Activated CD4-positive, alpha-beta T cell treated with anti-CD3 and anti-CD28 coated beads, Interleukin-2, Interleukin-4, amounts not matched to agents 100 ng/mL and 50 ng/mL, durations not matched to agents 16 hours and 8 hours (primary cell): ENCODE results near the gene MAN1A1.

Experiments used
- DNase-seq: peaks from one replicate; pipeline ENCODE4 v3.0.0-alpha.2; 2020; ENCODE audit warnings: low spot score

MAN1A1 gene

GRCh38 chr6:119195204-119195603 is 154.4 kb downstream of the MAN1A1 start:
- no peak for DNase-seq

DNA sequence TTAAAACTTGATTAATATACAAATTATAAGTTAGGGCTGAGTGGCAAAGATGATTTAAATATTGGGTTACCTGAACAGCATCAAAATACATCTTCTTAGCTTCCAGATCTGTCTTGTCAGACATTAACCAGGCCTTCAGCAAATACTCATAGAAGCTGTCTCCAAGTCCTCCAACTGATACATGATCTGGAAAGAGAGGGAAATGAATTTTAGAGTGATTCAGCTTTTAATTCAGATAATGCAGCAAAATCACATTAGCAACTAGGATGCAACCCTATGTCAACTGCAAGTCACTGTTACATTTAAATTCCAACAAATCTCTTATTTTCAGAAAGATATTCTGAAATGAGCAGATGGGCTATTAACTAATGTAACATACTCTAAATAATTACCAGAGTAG is 155.9 kb downstream of the MAN1A1 start:
- no peak for DNase-seq

DNA sequence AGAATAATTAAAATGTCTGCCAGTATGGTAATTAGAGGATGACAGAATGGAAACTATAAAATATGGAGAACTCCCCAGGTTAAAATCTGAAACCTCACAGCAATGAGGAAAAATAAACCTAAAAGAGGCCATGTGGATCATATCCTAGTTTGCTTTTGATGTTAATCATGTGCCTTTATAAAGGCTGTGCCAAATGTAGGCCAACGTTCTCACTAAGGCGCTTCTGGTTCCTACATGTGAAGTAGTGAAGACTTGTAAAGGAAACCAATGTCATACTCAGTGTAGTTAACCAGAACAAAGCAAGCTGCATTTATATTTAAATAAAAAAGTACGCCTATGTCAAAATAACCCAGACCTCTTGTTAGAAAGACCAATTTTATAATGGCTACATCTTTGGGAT is 157.4 kb downstream of the MAN1A1 start:
- no peak for DNase-seq

DNA sequence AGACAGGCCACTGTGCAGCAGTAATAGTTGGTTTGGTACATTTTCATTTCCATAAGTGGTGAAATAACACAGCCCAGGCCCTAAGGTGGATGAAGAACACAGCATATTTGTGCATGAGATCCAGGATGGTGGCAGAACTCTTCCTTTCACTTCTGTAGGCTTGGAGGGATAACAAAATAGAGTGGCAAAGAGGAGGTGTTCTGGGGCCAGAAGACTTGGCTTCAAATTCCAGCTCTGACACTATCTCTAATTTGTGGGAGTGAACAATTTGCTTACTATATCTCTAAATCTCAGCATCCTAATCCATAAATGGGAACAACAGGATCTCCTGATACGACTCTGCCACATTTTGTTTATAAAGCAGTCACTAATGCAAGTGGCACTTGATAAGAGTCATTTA is 159.4 kb downstream of the MAN1A1 start:
- no peak for DNase-seq

GRCh38 chr6:119189498-119189897 is 160.1 kb downstream of the MAN1A1 start:
- no peak for DNase-seq

- no peak for DNase-seq
Observed at GRCh38 chr6:119187596-119187995, 162.0 kb downstream of the MAN1A1 start.

DNA sequence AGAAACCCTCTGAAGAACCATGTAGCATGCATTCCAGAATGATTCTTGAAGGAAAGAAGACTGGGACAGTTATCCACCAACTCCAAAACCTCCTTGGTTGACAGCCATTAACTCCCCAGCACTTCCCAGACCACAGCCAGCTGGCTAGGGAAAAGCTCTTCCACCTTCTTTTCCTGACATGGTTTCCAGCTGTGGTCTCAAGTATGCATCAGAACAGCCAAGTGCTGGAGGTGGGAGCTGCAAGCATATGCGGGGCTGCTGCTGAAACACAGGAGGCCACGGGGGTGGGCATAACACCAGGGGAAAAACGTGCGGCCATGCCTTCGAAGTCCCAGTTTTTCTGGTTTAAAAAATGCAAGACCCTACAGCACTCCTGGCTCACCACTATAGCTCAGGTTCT is 163.1 kb downstream of the MAN1A1 start:
- DNase-seq = no peak

GRCh38 chr6:119184008-119184648 is 165.4 kb downstream of the MAN1A1 start:
- no peak for DNase-seq

DNA sequence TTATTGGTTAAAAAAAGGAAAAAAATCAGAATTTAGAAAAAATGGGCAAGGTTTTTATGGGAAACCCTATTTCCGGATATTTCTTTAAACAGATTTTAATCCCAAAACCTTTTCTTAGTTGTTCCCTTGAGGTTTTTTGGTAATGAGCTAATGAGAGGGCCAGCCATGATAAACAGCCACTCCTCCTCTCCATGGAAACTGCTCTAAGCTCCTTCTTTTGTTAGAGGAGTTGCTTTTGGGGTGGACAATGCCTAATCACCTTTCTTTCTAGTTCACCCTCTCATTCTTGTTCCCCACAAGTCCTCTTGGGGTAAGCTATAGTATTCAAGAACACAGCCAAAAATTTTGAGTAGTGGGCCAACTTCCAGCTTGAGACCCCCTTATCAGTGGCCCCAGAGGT is 166.1 kb downstream of the MAN1A1 start:
- DNase-seq = no peak

GRCh38 chr6:119182875-119183274 is 166.7 kb downstream of the MAN1A1 start:
- DNase-seq = no peak

- no peak for DNase-seq
Observed at GRCh38 chr6:119182216-119182803, 167.3 kb downstream of the MAN1A1 start.

- no peak for DNase-seq
Observed at GRCh38 chr6:119181046-119181445, 168.5 kb downstream of the MAN1A1 start.

- peak; percentile 4 for DNase-seq
Observed at GRCh38 chr6:119179842-119180241, 169.7 kb downstream of the MAN1A1 start.

DNA sequence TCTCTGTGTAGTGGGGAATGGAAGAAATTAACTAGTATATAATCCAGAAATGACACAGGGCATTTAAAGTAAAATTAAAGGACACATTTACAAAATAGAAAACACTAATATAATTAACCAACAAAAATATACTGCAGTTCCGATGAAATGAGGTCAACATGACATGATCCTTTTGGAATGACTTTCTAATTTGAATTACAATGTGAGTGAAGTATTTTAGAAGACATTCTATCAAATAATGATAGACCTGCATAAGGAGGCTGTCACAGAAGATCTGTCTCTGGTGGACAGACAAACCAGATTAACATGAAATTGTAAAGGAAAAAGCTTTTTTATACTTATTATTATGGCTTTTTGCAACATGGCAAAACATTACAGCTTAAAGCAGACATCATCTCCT is 170.5 kb downstream of the MAN1A1 start:
- no peak for DNase-seq

DNA sequence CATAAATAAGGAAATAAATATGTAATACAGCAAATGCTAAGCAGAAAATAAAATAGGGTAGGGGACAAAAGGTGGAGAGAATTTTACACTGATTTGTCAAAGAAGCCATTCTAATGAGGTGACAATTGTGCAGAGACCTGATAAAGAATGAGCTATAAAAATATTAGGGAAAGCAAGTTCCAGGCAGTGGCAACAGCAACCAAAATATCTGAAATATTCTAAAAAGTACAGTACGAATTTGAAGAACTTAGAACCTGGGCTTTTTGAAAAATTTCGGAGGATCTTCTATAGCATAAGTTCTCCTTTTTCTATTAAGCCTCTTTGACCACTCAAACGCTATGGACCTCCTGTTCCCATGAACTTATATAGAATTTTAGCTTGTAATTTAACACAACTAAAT is 173.1 kb downstream of the MAN1A1 start:
- no peak for DNase-seq

- DNase-seq = no peak
Observed at GRCh38 chr6:119174879-119175817, 174.4 kb downstream of the MAN1A1 start.

DNA sequence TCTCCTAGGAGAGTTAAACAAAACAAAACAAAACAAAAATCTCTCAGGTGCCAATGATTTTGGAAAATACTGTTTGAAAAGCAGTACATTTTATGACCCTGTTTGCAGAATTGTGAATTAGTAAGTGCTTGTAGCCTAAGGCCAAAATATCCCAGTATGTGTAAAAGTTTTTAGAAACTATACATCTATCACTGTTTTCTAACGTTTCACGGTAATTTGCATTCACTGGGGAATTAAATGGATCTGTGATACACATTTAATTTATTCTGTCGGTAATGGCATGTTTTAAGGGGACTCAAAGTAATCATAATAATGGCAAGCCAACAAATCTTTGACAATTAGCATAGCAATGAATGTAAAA is 175.5 kb downstream of the MAN1A1 start:
- no peak for DNase-seq

- DNase-seq = no peak
Observed at GRCh38 chr6:119173249-119174084, 176.1 kb downstream of the MAN1A1 start.

DNA sequence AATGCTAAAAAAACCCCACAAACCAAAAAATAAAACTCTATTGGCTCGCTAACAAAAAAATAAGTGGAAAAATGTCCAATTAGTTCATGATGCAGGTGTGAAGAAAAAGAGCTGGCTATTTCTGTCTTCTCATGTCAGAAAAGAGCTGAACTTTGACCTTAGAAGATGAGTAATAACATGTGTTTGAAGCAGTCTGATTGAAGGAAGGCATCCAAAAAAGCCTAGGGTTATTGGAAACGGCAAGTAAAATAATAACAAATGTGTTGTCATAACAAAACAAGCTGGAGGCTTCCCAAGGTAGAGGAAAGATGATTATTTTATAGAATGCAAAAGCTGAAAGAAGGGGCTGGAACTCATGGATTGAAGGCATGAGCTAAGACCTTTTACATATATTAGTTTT is 176.7 kb downstream of the MAN1A1 start:
- no peak for DNase-seq

- no peak for DNase-seq
Observed at GRCh38 chr6:119171864-119172588, 177.5 kb downstream of the MAN1A1 start.

- DNase-seq = no peak
Observed at GRCh38 chr6:119171088-119171841, 178.3 kb downstream of the MAN1A1 start.
